ENCODE results near the gene KRT78. TPM values are rescaled to one million over a fixed set of nuclear protein-coding genes. Genes with fewer than 3 reads are reported as not detected.

Gene KRT78
- total RNA-seq, 2 experiments from 2014 or later: not detected

DNA sequence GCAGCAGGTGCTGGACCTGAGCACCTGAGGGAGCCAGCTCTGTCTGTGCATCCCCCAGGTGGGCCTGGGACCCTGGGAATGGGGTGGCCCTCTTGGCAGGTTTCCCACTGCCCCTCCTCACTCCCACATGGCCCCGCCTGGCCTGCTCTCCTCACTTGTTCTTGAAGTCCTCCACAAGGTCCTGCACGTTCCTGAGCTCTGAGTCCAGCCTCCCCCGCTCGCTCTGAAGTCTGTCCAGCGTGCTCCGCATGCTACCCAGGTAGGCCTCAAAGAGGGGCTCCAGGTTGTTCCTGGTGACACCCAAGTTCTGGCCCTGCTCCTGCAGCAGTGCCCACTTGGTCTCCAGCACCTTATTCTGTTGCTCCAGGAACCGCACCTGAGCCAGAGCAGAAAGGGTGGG, 17.5 kb downstream of the KRT78 start:
- no peaks in the 10 kb centered on the region for H3K36me3 Mint-ChIP-seq (ENCODE audit: low read depth)
- Histone ChIP-seq H3K36me3 (ENCODE audit: insufficient read depth, low read length) (no peaks in the 10 kb centered on the region), H3K27me3 (ENCODE audit: control insufficient read depth in 1 of 2, insufficient read depth in 2 of 2, low read length in 2 of 2) (no peaks in the 10 kb centered on the region), H3K27ac (ENCODE audit: low read depth in 1 of 2, low read length in 2 of 2) (no peak overlapping the region), H3K4me1 (ENCODE audit: insufficient read depth, low read length) (peaks cover 5% of the 10 kb centered on the region), H3K9me3 (ENCODE audit: control insufficient read depth in 1 of 2, insufficient read depth in 1 of 2, low read length in 2 of 2) (no peaks in the 10 kb centered on the region), H3K4me3 (ENCODE audit: low read length) (no peak overlapping the region)
- DNase-seq (no peak), ATAC-seq (ENCODE audit: poor library complexity) (no peak)
- H3K27ac Mint-ChIP-seq: no peak overlapping the region
- no peak overlapping the region for H3K4me3 Mint-ChIP-seq
- H3K4me1 Mint-ChIP-seq (ENCODE audit: low read depth): peaks cover 19% of the 10 kb centered on the region
- intact Hi-C loops (cut with DNase I, micrococcal nuclease): no loop called here
- ChIA-PET CTCF (no interaction called here), POLR2A (no interaction called here)
- H3K27me3 Mint-ChIP-seq: no peaks in the 10 kb centered on the region
- no peaks in the 10 kb centered on the region for H3K9me3 Mint-ChIP-seq
- TF ChIP-seq, protein P1, sequence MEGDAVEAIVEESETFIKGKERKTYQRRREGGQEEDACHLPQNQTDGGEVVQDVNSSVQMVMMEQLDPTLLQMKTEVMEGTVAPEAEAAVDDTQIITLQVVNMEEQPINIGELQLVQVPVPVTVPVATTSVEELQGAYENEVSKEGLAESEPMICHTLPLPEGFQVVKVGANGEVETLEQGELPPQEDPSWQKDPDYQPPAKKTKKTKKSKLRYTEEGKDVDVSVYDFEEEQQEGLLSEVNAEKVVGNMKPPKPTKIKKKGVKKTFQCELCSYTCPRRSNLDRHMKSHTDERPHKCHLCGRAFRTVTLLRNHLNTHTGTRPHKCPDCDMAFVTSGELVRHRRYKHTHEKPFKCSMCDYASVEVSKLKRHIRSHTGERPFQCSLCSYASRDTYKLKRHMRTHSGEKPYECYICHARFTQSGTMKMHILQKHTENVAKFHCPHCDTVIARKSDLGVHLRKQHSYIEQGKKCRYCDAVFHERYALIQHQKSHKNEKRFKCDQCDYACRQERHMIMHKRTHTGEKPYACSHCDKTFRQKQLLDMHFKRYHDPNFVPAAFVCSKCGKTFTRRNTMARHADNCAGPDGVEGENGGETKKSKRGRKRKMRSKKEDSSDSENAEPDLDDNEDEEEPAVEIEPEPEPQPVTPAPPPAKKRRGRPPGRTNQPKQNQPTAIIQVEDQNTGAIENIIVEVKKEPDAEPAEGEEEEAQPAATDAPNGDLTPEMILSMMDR (IDR thresholded peaks at IDR 0.05): no peak

DNA sequence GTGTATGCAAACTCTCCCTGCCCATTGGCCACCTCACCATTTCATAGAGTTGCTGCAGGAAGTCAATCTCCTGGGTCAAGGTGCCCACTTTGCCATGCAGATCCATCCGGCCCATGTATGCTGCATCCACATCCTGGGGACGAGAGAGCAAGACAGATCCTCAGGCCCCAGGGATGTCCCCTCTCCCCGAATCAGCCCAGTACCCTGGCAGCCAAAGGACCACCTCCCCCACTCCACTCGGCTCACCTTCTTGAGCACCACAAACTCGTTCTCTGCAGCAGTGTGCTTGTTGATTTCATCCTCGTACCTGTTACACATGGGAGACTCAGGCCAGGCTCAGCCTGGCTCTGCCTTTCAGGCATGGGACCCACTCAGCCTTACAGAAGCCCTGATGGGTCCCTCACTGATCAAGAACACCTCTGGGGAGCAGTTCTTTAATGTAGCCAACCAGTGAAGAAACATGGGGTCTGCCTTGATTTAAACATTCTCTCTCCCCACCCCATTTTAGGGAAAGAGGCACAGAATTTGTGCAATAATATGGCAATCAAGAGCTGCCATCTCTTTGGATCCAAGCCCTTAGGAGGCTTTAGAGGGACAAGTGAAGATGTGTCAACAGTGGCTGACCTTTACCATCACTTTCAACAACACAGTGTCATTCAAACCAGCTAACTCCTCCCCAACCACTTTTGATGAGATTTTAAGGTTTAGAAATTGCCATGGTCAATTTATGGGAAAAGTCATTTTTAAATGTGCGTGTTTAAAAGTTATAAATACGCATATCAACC, 18.6 kb downstream of the KRT78 start:
- ChIA-PET CTCF (no interaction called here), POLR2A (no interaction called here)
- Histone ChIP-seq H3K36me3 (ENCODE audit: insufficient read depth, low read length) (no peaks in the 10 kb centered on the region), H3K4me1 (ENCODE audit: insufficient read depth, low read length) (no peaks in the 10 kb centered on the region), H3K27me3 (ENCODE audit: control insufficient read depth in 1 of 2, insufficient read depth in 2 of 2, low read length in 2 of 2) (no peaks in the 10 kb centered on the region), H3K27ac (ENCODE audit: low read depth in 1 of 2, low read length in 2 of 2) (no peak overlapping the region), H3K9me3 (ENCODE audit: control insufficient read depth in 1 of 2, insufficient read depth in 1 of 2, low read length in 2 of 2) (no peaks in the 10 kb centered on the region), H3K4me3 (ENCODE audit: low read length) (no peak overlapping the region)
- intact Hi-C loops (cut with DNase I, micrococcal nuclease): no loop called here
- Mint-ChIP-seq H3K36me3 (ENCODE audit: low read depth) (no peaks in the 10 kb centered on the region), H3K9me3 (no peaks in the 10 kb centered on the region), H3K4me1 (ENCODE audit: low read depth) (peaks cover 12% of the 10 kb centered on the region), H3K27me3 (no peaks in the 10 kb centered on the region), H3K27ac (no peak overlapping the region), H3K4me3 (no peak overlapping the region)
- TF ChIP-seq, protein P1 (IDR thresholded peaks at IDR 0.05): no peak
- DNase-seq (no peak), ATAC-seq (ENCODE audit: poor library complexity) (no peak)

DNA sequence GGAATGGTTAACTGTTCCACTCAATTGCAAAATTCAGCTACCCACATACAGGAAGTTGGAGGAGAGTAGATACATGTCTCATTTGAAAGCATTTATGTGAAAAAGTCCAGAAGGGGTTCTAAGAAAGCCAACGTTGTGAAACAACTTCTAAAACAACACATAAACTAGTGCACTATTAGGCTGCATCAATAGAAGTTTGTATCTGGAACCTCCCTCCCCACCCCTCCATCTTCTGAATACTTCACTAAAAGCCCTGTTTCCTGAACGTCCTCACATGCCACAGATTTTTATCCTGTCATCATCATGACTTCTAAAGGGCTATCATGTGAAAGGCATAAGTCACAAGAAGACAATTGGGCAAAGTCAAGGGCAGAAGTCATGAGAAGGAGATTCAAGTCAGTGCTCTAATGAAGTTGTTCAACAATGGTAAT, 20.2 kb downstream of the KRT78 start:
- H3K9me3 ChIP-seq (ENCODE audit: control insufficient read depth in 1 of 2, insufficient read depth in 1 of 2, low read length in 2 of 2): no peaks in the 10 kb centered on the region
- intact Hi-C loops (cut with DNase I, micrococcal nuclease): no loop called here
- H3K9me3 Mint-ChIP-seq: no peaks in the 10 kb centered on the region
- H3K27me3 ChIP-seq (ENCODE audit: control insufficient read depth in 1 of 2, insufficient read depth in 2 of 2, low read length in 2 of 2): no peaks in the 10 kb centered on the region
- CTCF ChIA-PET: no interaction called here
- H3K4me1 ChIP-seq (ENCODE audit: insufficient read depth, low read length): no peaks in the 10 kb centered on the region
- no peaks in the 10 kb centered on the region for H3K36me3 ChIP-seq (ENCODE audit: insufficient read depth, low read length)
- peaks cover 12% of the 10 kb centered on the region for H3K4me1 Mint-ChIP-seq (ENCODE audit: low read depth)
- H3K27ac ChIP-seq (ENCODE audit: low read depth in 1 of 2, low read length in 2 of 2): no peak overlapping the region
- POLR2A ChIA-PET: no interaction called here
- DNase-seq (no peak), ATAC-seq (ENCODE audit: poor library complexity) (no peak)
- H3K27ac Mint-ChIP-seq: no peak overlapping the region
- H3K36me3 Mint-ChIP-seq (ENCODE audit: low read depth): no peaks in the 10 kb centered on the region
- H3K4me3 ChIP-seq (ENCODE audit: low read length): no peak overlapping the region
- H3K27me3 Mint-ChIP-seq: no peaks in the 10 kb centered on the region
- no peak overlapping the region for H3K4me3 Mint-ChIP-seq
- TF ChIP-seq, protein P1 (IDR thresholded peaks at IDR 0.05): no peak

Data from CD4-positive, alpha-beta T cell (primary cell).